ENCODE measurements around the gene TEAD3. TPM values are rescaled to one million over a fixed set of nuclear protein-coding genes. Genes with fewer than 3 reads are reported as not detected.

The TEAD3 gene
- polyA plus RNA-seq, 3 donors = not detected

- WGBS (ENCODE audit: insufficient coverage) = 20% methylated on average over 2 of the region's 7 CpGs
- Histone ChIP-seq H2AFZ (ENCODE audit: insufficient read depth, low read depth, low read length, poor library complexity, severe bottlenecking) (no peak overlapping the region), H3K79me2 (ENCODE audit: insufficient read depth, low read length) (no peaks in the 10 kb centered on the region), H3K27ac (ENCODE audit: low read depth in 1 of 2, low read length in 2 of 2) (no peak overlapping the region), H3K4me2 (replicated peaks; ENCODE audit: extremely low read depth, low read length, poor library complexity, severe bottlenecking) (no peak overlapping the region), H4K20me1 (ENCODE audit: insufficient read depth, low read length) (peaks cover 10% of the 10 kb centered on the region), H3K4me3 (replicated peaks in 1 of 3; ENCODE audit: low read depth in 2 of 3, low read length in 3 of 3) (no peak overlapping the region), H3K36me3 (replicated peaks in 1 of 2; ENCODE audit: control insufficient read depth in 1 of 2, insufficient read depth in 2 of 2, low read length in 2 of 2) (no peaks in the 10 kb centered on the region), H3K27me3 (ENCODE audit: control insufficient read depth in 2 of 2, insufficient read depth in 2 of 2, low read length in 2 of 2) (peaks cover 14 to 66% of the 10 kb centered on the region in 2 donors), H3K4me1 (ENCODE audit: control insufficient read depth in 1 of 2, insufficient read depth in 2 of 2, low read length in 2 of 2) (peaks cover 36 to 43% of the 10 kb centered on the region in 2 donors), H3K9me3 (replicated peaks in 1 of 2; ENCODE audit: control insufficient read depth in 1 of 2, insufficient read depth in 1 of 2, low read length in 2 of 2) (peaks cover 0 to 9% of the 10 kb centered on the region in 2 donors), H3K9ac (ENCODE audit: insufficient read depth, low read length, poor library complexity, severe bottlenecking) (no peak overlapping the region)
- Mint-ChIP-seq H3K27me3 (ENCODE audit: low read depth in 3 of 3) (peaks cover 56 to 76% (median 60%) of the 10 kb centered on the region in 3 donors), H3K9me3 (peaks cover 0 to 11% (median 2%) of the 10 kb centered on the region in 7 donors), H3K4me1 (peaks cover 37% of the 10 kb centered on the region), H3K36me3 (no peaks in the 10 kb centered on the region), H3K27ac (peak overlapping the region in 2 of 7 donors; percentile 10 to 54), H3K4me3 (peak overlapping the region in 1 of 2 donors; percentile 83)
- TF ChIP-seq, protein P1, sequence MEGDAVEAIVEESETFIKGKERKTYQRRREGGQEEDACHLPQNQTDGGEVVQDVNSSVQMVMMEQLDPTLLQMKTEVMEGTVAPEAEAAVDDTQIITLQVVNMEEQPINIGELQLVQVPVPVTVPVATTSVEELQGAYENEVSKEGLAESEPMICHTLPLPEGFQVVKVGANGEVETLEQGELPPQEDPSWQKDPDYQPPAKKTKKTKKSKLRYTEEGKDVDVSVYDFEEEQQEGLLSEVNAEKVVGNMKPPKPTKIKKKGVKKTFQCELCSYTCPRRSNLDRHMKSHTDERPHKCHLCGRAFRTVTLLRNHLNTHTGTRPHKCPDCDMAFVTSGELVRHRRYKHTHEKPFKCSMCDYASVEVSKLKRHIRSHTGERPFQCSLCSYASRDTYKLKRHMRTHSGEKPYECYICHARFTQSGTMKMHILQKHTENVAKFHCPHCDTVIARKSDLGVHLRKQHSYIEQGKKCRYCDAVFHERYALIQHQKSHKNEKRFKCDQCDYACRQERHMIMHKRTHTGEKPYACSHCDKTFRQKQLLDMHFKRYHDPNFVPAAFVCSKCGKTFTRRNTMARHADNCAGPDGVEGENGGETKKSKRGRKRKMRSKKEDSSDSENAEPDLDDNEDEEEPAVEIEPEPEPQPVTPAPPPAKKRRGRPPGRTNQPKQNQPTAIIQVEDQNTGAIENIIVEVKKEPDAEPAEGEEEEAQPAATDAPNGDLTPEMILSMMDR (IDR thresholded peaks at IDR 0.05) = no peak
- no peak for DNase-seq
- intact Hi-C loops (cut with micrococcal nuclease) = no loop called here
These were observed 4.5 kb downstream of the TEAD3 start for GRCh38 chr6:35492258-35492973.

DNA sequence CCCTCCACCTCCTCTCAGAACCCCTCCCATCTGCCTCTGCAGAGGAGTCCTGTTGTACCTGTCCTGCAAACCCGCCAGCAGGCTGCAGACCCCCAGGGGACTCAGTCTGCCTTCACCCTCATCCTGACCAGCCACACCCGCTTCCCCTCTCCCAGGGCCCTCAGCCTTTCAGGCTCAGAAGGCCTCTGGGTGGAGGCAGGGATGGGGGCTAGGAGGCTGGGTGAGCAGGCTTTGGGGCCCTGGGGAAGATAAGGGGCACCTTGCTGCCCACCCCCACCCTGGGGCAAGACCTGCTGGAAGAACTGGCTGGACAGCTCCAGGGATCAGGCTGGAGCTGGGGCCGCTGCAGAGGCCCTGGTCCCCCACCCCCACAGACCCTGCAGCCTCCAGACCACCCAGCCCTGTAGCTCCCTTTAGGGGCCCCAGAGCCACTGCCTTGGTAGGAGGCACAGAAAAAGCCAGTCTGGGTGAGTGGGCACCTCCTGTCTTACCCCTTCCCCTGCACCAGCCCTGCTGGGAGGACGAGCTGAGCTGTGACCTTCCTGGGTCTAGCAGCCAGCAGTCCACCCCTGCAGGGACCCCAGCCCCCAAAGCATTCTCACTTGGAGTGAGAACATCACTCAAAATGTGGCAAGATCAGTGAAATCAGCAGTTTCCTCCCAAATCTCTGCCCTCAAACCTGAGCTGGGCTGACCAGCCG, 5.2 kb downstream of the TEAD3 start:
- no peak overlapping the region for H2AFZ ChIP-seq (ENCODE audit: insufficient read depth, low read depth, low read length, poor library complexity, severe bottlenecking)
- peaks cover 36 to 40% of the 10 kb centered on the region in 2 donors for H3K4me1 ChIP-seq (ENCODE audit: control insufficient read depth in 1 of 2, insufficient read depth in 2 of 2, low read length in 2 of 2)
- H3K27me3 ChIP-seq (ENCODE audit: control insufficient read depth in 2 of 2, insufficient read depth in 2 of 2, low read length in 2 of 2) = peaks cover 14 to 66% of the 10 kb centered on the region in 2 donors
- peaks cover 37% of the 10 kb centered on the region for H3K4me1 Mint-ChIP-seq
- no peak overlapping the region for H3K4me3 ChIP-seq (replicated peaks in 1 of 3; ENCODE audit: low read depth in 2 of 3, low read length in 3 of 3)
- no peak overlapping the region for H3K9ac ChIP-seq (ENCODE audit: insufficient read depth, low read length, poor library complexity, severe bottlenecking)
- H3K27me3 Mint-ChIP-seq (ENCODE audit: low read depth in 3 of 3) = peaks cover 56 to 73% (median 60%) of the 10 kb centered on the region in 3 donors
- 47% methylated on average over 2 of the region's 5 CpGs for WGBS (ENCODE audit: insufficient coverage)
- H3K36me3 Mint-ChIP-seq = no peaks in the 10 kb centered on the region
- DNase-seq = no peak
- no peaks in the 10 kb centered on the region for H3K36me3 ChIP-seq (replicated peaks in 1 of 2; ENCODE audit: control insufficient read depth in 1 of 2, insufficient read depth in 2 of 2, low read length in 2 of 2)
- TF ChIP-seq, protein P1 (IDR thresholded peaks at IDR 0.05) = no peak
- no peak overlapping the region for H3K27ac Mint-ChIP-seq
- H3K4me3 Mint-ChIP-seq = peak overlapping the region in 1 of 2 donors; percentile 67
- H3K4me2 ChIP-seq (replicated peaks; ENCODE audit: extremely low read depth, low read length, poor library complexity, severe bottlenecking) = no peak overlapping the region
- intact Hi-C loops (cut with micrococcal nuclease) = no loop called here
- H3K9me3 Mint-ChIP-seq = peaks cover 0 to 11% (median 2%) of the 10 kb centered on the region in 7 donors
- no peaks in the 10 kb centered on the region for H3K79me2 ChIP-seq (ENCODE audit: insufficient read depth, low read length)
- H4K20me1 ChIP-seq (ENCODE audit: insufficient read depth, low read length) = peaks cover 10% of the 10 kb centered on the region
- H3K27ac ChIP-seq (ENCODE audit: low read depth in 1 of 2, low read length in 2 of 2) = no peak overlapping the region
- H3K9me3 ChIP-seq (replicated peaks in 1 of 2; ENCODE audit: control insufficient read depth in 1 of 2, insufficient read depth in 1 of 2, low read length in 2 of 2) = peaks cover 0 to 9% of the 10 kb centered on the region in 2 donors
